8988T (cell line): ENCODE data around the gene ARL16.
"Not testable (repeated sequence)": the region's sequence is repeated elsewhere in the genome, so short reads cannot be mapped to it uniquely, and the experiment has no call there.

Source experiments
- DNase-seq: peaks from one replicate; pipeline ENCODE4 v3.0.0; 2011

Gene ARL16

DNA sequence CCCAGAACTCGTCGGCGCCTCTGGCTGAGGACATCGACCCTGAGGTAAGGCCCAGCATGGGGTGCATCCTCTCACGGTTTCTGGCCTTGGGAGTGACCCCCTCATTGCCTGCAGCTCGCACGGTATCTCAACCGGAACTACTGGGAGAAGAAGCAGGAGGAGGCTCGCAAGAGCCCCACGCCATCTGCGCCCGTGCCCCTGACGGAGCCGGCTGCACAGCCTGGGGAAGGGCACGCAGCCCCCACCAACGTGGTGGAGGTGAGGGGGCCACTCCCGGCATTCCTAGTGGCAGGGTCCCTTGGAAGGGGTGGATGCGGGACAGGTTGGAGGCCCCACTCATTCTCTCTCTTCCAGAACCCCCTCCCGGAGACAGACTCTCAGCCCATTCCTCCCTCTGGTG lies 11.2 kb upstream of the ARL16 start:
- no peak for DNase-seq

DNA sequence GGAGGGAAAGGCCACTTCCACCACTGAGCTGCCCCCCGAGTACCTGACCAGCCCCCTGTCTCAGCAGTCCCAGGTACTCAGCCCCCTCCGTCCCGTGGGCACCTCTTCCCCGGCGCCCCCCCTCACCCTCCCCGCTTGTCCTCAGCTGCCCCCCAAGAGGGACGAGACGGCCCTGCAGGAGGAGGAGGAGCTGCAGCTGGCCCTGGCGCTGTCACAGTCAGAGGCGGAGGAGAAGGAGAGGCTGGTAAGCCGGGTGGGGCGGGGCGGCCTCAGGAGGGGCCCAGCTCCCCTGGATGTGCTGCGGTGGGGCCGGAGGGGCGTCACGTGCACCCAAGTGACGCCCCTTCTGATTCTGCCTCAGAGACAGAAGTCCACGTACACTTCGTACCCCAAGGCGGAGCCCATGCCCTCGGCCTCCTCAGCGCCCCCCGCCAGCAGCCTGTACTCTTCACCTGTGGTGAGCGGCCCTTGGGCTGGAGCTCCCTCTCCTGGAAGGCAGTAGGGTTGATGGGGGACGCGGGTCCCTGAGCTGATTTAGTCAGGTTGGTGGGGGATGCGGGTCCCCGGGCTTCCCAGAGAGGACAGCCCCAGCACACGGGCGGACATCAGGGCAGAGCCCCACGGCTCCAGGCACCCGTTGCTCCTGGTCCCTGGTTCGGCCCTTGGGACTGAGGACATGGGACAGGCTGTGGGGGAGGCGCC lies 10.1 kb upstream of the ARL16 start:
- peak; percentile 81 for DNase-seq

DNA sequence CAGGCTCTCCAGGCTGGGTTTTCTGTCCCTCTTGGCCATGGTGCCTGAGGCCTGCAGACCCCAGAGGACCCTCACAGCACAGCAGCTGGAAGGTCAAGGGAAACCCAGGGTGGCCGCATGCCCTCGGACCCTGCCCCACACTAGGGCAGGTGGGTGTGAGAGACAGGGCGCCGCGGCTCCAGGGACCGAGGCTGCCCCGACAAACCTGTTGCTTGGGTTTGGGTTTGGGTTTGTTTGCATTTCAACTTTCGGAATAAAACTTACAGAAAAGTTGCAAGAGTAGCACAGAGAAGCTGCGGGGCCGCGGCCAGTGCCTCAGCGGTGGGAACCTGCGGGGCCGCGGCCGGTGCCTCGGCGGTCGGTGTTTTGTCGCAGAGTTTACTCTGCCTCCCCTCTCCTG lies 8.0 kb upstream of the ARL16 start:
- DNase-seq: no peak

DNA sequence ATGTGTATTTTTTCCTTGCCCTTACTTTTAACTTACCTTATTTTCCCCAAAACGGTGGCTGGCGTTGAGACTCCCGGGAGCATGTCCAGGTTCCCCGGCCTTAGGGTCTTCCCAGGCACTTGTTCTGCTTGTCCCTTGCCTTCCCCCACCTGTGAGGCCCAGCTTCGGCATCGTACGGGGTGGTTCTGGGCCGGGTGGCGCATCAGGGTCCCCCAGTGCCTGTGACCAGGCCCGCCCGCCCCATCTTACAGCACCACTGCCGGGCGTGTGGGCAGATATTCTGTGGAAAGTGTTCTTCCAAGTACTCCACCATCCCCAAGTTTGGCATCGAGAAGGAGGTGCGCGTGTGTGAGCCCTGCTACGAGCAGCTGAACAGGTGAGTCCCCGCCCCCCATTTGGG lies 7.6 kb upstream of the ARL16 start:
- no peak for DNase-seq

DNA sequence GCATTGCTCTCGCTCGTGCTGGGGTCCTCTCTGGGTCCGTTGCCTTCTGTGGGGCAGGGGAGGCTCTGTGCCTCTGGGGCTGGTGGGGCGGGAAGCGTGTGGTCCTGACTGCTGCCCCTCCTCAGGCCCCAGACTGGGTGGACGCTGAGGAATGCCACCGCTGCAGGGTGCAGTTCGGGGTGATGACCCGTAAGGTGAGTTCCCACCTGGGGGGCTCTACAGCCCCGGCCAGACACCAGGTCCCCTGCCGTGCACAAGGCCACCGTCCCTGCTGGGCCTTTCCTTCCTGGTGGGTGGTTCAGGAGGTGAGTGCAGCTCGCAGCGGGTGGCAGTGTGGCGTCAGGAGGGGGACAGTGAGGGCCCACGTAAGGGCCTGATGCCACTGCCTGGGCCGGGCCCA lies 7.0 kb upstream of the ARL16 start:
- DNase-seq: no peak

DNA sequence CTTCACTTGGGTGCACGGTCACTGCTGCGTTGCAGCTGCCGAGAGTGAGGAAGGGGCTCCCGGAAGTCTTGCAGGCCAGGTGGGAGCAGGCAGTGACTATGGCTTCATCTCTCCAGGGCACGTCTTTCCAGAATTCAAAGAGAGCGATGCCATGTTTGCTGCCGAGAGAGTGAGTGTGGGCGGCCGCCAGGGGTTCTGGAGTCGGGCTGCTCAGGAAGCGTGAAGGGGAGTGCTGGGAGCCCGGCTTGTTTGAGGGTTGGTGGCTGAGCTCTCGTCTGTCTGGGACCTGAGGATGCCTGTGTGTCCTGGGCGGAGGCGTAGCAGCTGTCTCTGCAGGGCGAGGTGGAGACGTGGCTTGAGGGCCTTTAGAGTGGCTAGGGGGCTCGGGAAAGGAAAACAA lies 6.5 kb upstream of the ARL16 start:
- DNase-seq: no peak

DNA sequence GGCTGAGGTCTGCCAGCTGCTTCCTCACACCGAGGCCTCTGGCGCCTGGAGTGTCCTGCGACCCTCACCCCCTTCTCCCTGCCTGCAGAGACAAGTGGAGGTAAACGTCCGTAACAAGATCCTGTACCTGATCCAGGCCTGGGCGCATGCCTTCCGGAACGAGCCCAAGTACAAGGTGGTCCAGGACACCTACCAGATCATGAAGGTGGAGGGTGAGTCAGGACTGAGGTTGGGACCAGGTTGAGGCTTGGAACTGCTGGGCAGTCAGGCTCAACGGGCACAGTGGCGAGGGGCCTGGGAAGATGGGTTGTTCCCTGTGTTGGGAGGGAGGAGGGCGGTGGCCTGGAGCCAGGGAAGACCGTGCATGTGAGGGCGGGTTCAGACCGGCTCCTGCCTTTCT lies 5.0 kb upstream of the ARL16 start:
- no peak for DNase-seq

DNA sequence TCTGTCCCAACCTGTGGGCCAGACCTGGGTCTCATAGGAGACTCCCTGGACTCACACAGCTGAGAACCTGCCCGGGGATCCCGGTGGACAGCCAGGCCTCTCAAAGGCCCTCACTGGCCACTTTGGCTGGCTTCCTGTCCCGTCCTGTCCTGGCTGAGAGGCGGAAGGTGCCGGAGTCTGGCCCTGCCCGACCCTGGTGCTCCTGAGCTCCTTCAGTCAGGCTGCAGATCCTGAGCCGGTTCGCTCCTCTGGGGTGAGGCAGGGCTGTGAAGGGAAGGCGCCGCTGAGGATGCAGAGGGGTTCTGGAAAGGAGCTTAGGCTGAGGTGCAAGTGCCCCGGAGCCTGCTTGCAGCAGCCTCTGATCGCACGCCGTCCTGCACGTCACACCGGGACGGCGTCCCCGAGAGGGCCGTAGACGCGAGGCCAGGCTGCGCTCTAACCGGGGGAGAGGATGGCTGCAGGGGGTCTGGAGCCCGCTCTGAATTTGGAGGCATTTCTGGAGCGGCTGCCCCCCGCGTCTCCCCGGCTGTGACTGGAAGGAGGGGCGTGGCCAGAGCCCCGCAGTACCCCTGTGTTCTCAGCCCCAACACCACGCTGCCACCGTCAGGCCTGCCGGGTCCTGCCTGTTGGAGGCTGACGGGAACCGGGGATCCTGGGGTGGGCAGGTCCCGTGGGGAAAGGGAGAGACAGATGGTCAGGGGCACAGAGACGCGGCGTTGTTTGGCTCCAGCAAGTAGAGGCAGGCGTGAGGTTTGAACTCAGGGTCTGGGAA lies 4.4 kb upstream of the ARL16 start:
- no peak for DNase-seq

DNA sequence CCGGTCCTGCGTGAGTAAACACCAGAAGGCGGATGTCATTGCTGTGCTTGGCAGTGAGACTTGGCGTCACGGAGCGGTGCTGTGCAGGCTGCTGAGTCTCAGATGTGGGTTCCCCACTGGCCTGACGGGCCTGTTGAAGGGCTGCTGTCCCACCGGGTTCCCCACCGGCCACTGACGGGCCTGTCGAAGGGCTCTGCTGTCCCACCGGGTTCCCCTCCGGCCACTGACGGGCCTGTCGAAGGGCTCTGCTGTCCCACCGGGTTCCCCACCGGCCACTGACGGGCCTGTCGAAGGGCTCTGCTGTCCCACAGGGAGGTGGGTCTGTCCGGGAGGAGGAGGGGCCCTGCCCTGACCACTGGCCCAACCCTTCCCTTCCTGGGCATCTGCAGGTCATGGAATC lies 3.0 kb upstream of the ARL16 start:
- no peak for DNase-seq

DNA sequence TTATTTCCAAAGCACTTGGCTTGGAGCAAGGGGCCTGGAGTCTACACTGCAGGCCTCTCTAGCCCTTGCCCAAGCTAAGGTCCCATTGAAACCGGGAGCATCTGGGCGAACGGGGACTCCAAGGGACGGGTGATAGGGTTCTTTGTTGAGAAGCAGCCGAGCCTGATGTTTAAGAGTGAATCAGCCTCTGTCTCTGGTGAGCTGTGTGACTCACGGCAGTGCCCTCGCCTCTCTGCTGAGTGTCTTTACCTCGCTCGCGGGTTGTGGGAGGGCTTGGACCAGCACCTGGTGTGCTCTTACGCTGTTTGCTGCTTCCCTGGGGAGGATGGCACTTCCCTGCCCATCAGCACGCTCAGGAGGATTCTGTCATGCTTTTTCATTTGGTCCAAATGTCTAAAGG lies 1.5 kb upstream of the ARL16 start:
- no peak for DNase-seq

DNA sequence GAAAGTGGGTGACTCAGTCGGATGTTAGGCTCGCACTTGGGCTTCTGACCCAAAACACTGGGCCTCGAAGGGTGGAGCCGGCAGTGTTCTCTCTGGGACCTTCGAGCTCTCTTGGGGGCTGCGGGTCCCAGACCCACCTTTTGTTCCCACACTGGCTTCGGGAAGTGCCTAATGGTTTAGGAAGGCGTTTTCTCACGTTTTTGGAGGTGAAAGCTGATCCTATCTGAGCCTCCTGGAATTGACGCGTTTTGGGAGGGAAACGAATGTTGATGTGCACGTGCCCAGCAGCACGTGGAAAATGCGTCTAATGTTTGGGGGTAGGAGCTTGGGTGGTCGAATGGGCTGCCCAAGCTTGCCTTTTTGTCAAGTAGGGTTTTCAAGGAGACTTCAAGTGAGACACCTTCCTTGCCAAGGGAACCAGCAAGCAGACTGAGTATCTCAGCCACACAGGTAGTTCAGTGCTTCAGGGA lies 880 bp upstream of the ARL16 start:
- no peak for DNase-seq

DNA sequence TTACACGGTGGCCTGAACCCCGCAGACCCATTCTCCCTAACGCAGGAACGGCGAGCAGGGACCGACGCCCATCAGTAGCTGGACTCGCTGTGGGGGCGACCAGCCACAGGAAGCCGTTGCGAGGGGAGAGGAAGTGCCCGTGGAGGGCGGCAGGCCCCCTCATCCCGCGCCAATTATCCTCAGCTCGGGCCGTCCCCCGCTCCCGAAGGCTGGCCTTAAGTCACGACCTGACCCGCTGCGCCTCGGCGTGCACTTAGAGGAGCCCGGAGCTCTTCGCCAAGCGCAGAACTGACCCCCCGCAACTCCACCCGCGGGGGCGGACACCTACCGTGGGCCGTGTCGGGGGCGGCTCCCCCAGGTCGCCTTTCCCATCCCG lies 401 bp downstream of the ARL16 start:
- DNase-seq: no peak

DNA sequence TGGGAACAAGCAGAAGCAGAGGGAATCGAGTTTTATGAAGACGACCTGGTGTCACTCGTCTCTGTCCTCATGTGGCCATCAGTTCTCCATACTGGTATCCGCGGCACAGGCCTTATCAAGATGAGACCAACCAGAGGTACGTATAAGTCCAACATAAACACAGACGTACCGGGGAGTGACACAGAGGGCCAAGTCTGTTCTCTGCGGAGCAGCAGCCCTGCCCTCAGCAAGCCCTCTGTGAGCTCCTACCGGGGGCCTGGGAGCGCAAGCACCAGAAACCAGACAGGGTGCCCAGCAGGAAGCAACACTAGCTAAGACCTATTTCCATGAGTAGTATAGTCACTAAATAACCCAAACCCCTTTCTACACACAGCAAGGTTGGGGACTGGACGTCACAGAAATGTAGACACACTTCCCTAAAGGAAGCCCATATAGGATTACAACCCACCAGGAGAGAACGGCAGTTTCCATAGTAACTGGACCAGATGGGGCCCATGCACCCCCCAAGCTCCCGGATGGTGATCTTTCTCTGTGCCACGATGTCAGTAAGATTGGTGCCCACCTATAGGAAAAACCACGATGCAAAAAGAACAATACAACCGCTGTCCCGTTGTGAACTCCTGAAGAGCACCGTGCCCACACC lies 911 bp downstream of the ARL16 start:
- no peak for DNase-seq

DNA sequence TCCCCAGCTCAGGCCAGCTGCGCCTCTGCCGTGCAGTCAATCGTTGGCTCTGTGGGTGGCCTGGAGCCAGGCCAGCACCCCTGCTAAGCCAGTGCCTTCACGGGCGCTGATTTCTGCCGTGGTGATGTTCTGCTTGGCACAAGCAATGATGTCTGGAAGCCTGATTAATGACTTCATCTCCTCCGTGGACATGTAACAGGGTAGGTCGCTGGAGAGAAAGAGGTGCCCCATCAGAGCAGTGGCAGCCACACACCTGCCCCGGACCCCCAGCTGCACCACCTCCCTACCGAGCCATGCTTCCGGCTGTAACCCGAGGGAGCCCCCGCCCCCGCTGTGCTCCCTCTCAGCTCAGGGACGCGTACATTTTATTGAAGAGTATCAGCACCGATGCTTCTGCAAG lies 1.9 kb downstream of the ARL16 start:
- DNase-seq: no peak

DNA sequence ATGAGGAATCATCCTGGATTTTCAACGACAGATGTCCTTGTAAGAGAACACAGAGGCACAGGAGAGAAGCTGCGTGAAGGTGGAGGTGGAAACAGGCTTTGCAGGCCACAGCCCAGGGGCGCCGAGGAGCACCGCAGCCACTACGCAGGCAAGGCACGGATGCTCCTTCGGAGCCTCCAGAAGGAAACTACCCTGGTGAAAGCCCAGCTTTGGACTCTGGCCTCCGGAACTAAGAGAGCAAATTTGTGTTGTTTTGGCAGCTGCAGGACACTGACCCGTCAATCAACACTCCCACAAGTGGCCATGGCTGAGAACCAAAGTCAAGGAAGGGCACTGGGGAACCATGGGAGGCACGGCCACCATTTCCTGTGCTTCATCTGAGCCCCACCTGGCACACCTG lies 3.4 kb downstream of the ARL16 start:
- DNase-seq: no peak

DNA sequence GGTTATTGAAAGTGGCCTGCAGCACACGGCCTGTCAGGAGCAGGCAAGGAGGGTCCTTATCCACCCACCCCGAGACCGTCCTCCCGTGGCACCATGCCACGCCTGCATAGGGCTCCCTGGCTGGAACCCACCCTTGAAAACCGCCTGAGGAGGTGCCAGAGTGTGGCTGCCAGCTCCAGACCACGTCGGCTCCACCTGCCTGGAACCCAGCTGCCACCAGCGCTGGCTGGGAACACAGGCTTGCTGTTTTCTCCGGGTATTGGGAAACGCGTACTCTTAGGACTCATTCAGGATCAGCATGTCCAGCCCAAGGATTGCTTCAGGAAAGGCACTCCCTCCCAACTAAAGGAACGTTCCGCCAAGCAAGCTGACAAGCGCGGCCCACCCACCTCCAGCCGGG lies 6.7 kb downstream of the ARL16 start:
- no peak for DNase-seq

DNA sequence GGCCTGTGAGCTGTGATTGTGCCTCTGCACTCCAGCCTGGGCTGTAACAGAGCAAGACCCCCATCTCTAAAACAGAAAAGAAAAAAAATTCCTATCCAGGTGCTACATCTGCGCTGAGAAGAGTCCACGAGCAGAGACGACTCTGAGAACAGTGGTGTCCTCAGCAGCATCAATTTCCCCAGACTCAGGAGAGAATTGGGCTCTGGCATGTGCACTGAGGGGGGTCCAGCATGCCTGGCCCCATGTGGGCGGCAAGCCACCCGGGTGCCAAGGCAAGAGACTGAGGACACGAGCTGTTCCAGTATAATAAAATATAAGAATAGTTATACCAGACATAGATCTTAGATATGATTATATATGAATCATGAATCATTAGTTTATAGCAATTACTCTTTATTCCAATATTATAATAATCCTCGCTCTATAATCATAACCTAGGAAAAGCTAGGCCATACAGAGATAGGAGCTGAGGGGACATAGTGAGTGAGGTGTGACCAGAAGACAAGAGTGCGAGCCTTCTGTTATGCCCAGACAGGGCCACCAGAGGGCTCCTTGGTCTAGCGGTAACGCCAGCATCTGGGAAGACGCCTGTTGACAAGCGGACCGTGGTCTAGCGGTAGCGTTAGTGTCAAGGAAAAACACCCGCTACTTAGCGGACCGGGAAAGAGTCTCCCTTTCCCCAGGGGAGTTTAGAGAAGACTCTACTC lies 7.9 kb downstream of the ARL16 start:
- not testable (repeated sequence) for DNase-seq

DNA sequence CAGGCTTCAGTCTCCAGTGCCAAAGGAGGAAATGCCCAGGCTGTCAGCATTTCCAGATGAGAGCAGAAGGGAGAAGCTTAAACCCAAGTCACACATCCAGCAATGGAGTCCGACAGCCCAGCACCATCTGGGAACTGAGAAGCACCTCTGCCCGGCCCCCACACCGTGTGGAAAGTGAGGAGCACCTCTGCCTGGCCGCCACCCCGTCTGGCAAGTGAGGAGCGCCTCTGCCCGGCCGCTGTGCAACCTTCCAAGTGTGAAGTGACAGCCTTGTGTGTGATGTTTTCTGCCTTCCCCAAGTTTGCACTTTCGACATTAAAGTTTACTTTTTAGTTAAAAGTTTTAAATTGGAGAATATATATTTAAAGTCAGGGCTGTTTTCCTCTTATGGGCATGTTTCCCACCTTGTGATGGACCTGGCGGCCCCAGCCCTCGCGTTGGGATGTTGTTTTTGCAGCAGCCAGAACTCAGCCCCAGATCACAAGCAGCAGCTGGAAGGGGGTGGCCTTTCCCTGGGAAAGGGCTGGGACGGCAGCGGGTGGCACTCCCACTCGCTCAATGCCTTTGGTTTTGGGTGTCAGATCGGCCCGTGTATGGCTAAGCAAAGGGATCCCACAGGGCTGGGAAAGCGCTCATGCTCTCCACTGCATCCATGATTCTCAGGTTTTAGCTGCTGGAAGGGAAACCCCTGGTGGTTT lies 9.9 kb downstream of the ARL16 start:
- no peak for DNase-seq

DNA sequence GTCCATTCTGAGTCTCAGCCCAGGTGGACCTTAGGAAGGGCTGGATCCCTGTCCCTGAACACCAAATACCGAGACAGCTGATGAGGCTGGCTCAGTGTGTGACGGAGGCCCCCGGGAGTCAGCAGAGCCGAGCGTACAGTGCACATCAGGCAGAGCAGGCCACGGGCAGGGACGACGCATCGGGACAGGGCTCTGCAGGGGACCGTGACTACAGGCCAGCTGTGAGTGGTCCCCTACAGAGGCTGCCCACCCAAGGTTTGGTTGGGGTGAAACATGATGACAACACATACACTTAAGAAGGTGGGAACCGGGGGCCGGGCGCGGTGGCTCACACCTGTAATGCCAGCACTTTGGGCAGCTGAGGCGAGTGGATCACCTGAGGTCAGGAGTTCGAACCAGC lies 10.6 kb downstream of the ARL16 start:
- no peak for DNase-seq

DNA sequence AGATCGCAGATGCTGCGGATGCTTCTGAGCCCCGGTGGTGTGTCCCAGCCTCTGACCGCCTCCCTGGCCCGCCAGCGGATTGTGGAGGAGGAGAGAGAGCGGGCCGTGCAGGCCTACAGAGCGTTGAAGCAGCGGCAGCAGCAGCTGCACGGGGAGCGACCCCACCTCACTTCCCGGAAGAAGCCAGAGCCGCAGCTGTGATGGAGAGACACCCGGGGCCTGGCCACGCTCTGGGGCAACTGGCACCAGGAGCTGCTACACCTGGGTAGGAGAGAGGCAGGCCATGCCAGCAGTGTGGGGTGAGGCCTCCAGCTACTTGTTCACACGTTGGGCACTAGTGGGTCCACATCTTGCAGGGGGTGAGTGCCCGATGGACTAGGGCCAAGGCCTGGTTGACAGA lies 11.1 kb downstream of the ARL16 start:
- DNase-seq: no peak

DNA sequence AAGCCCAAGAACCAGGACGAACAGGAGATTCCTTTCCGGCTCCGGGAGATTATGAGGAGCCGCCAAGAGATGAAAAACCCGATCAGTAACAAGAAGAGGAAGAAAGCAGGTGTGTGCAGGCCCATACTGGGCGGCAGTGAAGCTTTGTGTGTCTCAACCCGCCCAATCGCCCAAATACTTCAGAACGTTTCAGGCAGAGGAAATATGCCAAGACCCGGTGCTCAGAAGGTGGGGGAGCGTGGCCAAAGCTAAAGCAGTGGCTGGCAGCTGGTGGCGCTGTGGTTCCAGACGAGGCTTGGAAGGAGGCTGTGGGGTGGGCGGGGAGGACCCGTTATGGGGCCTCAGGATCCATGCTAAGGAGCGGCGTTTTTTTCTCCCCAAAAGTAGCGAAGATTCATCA lies 15.8 kb downstream of the ARL16 start:
- no peak for DNase-seq

DNA sequence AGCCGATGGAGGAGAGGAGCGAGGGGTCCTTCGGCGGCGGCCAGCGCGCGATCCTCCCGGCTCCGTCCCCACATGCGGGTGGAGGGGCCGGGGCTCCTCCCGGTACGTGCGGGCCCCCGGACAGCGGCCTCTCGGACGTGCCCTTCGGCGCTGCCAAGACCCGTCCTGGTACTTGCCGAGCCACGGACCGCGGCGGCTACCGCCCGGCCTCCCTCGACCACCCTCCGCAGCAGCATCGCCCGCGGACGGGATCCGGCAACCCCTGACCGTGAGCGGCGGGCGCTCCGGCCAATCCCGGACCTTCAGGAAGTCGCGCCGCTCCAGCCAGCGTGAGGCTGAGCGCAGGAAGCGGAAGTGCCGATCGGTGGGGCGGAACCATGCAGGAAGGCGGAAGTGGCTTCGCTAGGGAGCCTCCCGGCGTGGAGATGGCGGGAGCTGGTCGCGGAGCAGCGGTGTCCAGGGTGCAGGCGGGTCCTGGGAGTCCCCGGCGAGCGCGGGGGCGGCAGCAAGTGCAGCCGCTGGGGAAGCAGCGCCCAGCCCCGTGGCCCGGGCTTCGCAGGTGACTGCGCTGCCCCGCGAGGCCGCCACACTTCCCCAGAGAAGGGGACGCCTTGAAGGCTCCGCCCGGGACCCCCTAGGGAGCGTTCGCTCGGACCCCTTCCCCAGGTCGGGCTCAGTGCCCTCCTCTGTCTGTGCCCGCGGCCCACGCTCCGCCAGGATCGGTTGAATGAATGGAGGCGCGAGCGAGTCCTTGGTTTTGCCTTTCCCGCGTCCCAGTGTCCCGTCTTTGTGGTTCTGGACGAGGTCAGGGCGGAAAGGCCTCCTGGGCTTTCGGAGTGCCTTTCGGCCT lies 17.0 kb downstream of the ARL16 start, which contains the start of the genes CCDC137 and OXLD1:
TSS of gene CCDC137 (plus strand) at position 396 of the 850 bp plus-strand sequence. CDS start at position 426, 30 bp downstream.
TSS of gene OXLD1 (minus strand) at position 264 of the 850 bp plus-strand sequence. CDS start at position 236, 28 bp downstream.
- DNase-seq: peak; percentile 78
